Upper lobe of left lung (tissue), 6 donors: Measurements from ENCODE around the gene ZSCAN31. TPM values are rescaled to one million over a fixed set of nuclear protein-coding genes. Genes with fewer than 3 reads are reported as not detected.

Source experiments
- ATAC-seq, 2 donors: fragments of 200-7000 bp; cut with Tn5 transposase; one replicate each; pipeline ENCODE4 v1.9.1; 2022; ENCODE audit warnings: mild to moderate bottlenecking in 2 of 2, moderate library complexity in 2 of 2; ENCODE audit not compliant: low FRiP score in 2 of 2
- DNase-seq, 2 donors: peaks; one replicate each; pipeline ENCODE4 v3.0.0-alpha.2; 2019 to 2020
- H3K27ac ChIP-seq, 4 donors: fragments of 200-600 bp; sonication (generic); one replicate each; pipeline ENCODE4 v1.5.1; 2016 to 2019
- H3K27me3 ChIP-seq, 4 donors: fragments of 200-600 bp; sonication (generic); one replicate each; pipeline ENCODE4 v1.5.1; 2017 to 2019
- H3K36me3 ChIP-seq, 4 donors: fragments of 200-600 bp; sonication (generic); one replicate each; pipeline ENCODE4 v1.5.1; 2016 to 2019
- H3K4me1 ChIP-seq, 4 donors: fragments of 200-600 bp; sonication (generic); one replicate each; pipeline ENCODE4 v1.5.1; 2018 to 2019
- H3K4me3 ChIP-seq, 4 donors: fragments of 200-600 bp; sonication (generic); one replicate each; pipeline ENCODE4 v1.5.1; 2017 to 2019; ENCODE audit warnings: mild to moderate bottlenecking in 2 of 4, moderate library complexity in 1 of 4
- H3K9me3 ChIP-seq, 4 donors: fragments of 200-600 bp; sonication (generic); one replicate each; pipeline ENCODE4 v1.5.1; 2018 to 2019
- EP300 ChIP-seq, 4 donors: sonication (generic); formaldehyde crosslinking; IDR thresholded peaks; one replicate each; pipeline ENCODE4 v1.5.1; 2017; ENCODE audit warnings: antibody characterized with exemption in 4 of 4, control low read depth in 2 of 4
- POLR2A ChIP-seq, 4 donors: fragments of 450-650 bp; IDR thresholded peaks; one replicate each; pipeline ENCODE4 v1.5.1; 2016 to 2017; ENCODE audit warnings: antibody characterized with exemption in 4 of 4, mild to moderate bottlenecking in 2 of 4
- POLR2AphosphoS5 ChIP-seq, 2 donors: sonication (generic); formaldehyde crosslinking; IDR thresholded peaks; one replicate each; pipeline ENCODE4 v1.5.1; 2017; ENCODE audit warnings: antibody characterized with exemption in 2 of 2
- WGBS, 2 donors: methylation state at CpG; one replicate each; pipeline ENCODE4 v1.1.5; 2017 to 2018; 5-methylcytosine and 5-hydroxymethylcytosine counted together
- total RNA-seq, 6 donors: library from RNA; depleted of rRNA in 4 of 6; stranded (reverse); fragments of >200 nt in 4 of 6; gene quantifications; one replicate each; pipeline versions ENCODE4 v1.1.0 to v1.2.1, GENCODE V29; 2016 to 2021
- TF ChIP-seq, protein P1 (sequence below), 6 experiments: fragments of 450-650 bp in 4 of 6; fragments of 200-600 bp in 2 of 6; sonication (generic) in 2 of 6; IDR thresholded peaks; one replicate each; pipeline ENCODE4 v1.5.1; 2016 to 2019; ENCODE audit warnings: antibody characterized with exemption in 6 of 6
- donor health status: DM: no; HTN: no; CAD: no; lungs with moderate emphysema.
- donor health status: DM: no; HTN: yes; CAD: no; lungs with severe emphysema.

ZSCAN31 gene
- total RNA-seq, 6 donors from 2014 or later, result 11.5 to 33.5 (median 18.6) TPM

DNA sequence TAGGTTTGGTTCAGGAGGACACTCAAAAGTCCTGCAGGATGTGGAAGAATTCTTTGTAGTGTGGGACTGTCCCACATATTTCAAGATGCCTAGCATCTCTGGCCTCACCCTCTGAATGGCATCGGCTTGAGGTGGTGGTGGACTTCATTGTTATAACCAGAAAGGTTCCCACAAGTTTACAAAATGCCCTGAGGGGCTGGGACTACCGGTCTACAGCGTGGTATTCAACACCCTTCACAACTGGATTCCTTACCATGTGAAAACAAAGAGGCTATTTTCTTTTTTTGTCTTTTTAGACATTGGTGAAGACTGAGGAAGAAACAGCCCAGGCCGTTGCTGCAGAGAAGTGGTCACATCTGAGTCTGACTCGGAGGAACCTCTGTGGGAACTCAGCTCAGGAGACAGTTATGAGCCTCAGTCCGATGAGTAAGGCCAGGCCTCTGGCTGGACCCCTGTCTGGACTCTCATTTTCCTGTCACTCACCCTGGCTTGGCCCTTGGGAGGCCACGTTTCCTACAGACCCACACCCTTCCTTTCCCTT lies 39.4 kb downstream of the ZSCAN31 start:
- no peaks in the 10 kb centered on the region for H3K27me3 ChIP-seq
- peaks cover 0 to 29% (median 8%) of the 10 kb centered on the region in 4 donors for H3K36me3 ChIP-seq
- H3K9me3 ChIP-seq, result no peaks in the 10 kb centered on the region
- no peaks in the 10 kb centered on the region for H3K4me1 ChIP-seq
- DNase-seq, result no peak
- WGBS, 2 donors, result 86 to 95% methylated on average over 7 of the region's 7 CpGs
- H3K27ac ChIP-seq, result no peak overlapping the region
- TF ChIP-seq POLR2AphosphoS5 (IDR thresholded peaks at IDR 0.05) (no peak), POLR2A (IDR thresholded peaks at IDR 0.05) (no peak), EP300 (IDR thresholded peaks at IDR 0.05) (no peak)
- TF ChIP-seq, protein P1, sequence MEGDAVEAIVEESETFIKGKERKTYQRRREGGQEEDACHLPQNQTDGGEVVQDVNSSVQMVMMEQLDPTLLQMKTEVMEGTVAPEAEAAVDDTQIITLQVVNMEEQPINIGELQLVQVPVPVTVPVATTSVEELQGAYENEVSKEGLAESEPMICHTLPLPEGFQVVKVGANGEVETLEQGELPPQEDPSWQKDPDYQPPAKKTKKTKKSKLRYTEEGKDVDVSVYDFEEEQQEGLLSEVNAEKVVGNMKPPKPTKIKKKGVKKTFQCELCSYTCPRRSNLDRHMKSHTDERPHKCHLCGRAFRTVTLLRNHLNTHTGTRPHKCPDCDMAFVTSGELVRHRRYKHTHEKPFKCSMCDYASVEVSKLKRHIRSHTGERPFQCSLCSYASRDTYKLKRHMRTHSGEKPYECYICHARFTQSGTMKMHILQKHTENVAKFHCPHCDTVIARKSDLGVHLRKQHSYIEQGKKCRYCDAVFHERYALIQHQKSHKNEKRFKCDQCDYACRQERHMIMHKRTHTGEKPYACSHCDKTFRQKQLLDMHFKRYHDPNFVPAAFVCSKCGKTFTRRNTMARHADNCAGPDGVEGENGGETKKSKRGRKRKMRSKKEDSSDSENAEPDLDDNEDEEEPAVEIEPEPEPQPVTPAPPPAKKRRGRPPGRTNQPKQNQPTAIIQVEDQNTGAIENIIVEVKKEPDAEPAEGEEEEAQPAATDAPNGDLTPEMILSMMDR (IDR thresholded peaks at IDR 0.05), result no peak
- no peak overlapping the region for H3K4me3 ChIP-seq
- no peak for ATAC-seq

DNA sequence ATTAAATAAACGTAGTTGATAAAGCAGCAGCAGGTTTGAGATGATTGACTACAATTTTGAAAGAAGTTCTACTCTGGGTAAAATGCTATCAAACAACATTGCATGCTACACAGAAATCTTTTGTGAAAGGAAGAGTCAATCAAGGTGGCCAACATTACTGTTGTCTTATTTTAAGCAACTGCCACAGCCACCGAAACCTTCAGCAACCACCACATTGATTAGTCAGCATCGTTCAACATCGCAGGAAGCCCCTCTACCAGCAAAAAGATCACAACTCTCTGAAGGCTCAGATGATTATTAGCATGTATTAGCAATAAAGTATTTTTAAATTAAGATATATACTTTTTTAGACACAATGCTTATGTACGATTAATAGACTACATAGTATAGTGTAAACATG lies 40.6 kb downstream of the ZSCAN31 start:
- Histone ChIP-seq H3K4me1 (no peaks in the 10 kb centered on the region), H3K4me3 (no peak overlapping the region), H3K27ac (no peak overlapping the region), H3K36me3 (peaks cover 0 to 19% (median 8%) of the 10 kb centered on the region in 4 donors), H3K9me3 (no peaks in the 10 kb centered on the region), H3K27me3 (no peaks in the 10 kb centered on the region)
- ATAC-seq (no peak), DNase-seq (no peak)
- WGBS, 2 donors, result 90 to 94% methylated on average over 5 of the region's 5 CpGs
- TF ChIP-seq, protein P1 (IDR thresholded peaks at IDR 0.05), result no peak
- TF ChIP-seq EP300 (IDR thresholded peaks at IDR 0.05) (no peak), POLR2AphosphoS5 (IDR thresholded peaks at IDR 0.05) (no peak), POLR2A (IDR thresholded peaks at IDR 0.05) (no peak)

DNA sequence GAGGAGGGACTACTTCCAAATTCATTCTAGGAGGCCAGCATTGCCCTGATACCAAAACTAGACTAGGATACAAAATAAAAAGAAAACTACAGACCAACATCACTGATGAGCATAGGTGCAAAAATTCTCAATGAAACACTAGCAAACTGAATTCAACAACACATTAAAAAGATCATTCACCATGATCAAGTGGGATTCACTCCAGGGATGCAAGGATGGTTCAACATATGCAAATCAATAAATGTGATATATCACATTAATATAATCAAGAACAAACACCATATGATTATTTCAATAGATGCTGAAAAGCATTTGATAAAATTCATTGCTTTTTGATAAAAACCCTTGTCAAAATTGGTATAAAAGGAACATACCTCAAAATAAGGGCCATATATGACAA lies 44.4 kb downstream of the ZSCAN31 start:
- peaks cover 0 to 35% (median 12%) of the 10 kb centered on the region in 4 donors for H3K36me3 ChIP-seq
- DNase-seq (no peak), ATAC-seq (no peak)
- H3K27me3 ChIP-seq, result no peaks in the 10 kb centered on the region
- TF ChIP-seq POLR2AphosphoS5 (IDR thresholded peaks at IDR 0.05), result no peak
- TF ChIP-seq POLR2A (IDR thresholded peaks at IDR 0.05), result no peak
- TF ChIP-seq EP300 (IDR thresholded peaks at IDR 0.05), result no peak
- TF ChIP-seq, protein P1 (IDR thresholded peaks at IDR 0.05), result no peak
- no peak overlapping the region for H3K4me3 ChIP-seq
- no peak overlapping the region for H3K27ac ChIP-seq
- H3K4me1 ChIP-seq, result no peaks in the 10 kb centered on the region
- no peaks in the 10 kb centered on the region for H3K9me3 ChIP-seq

DNA sequence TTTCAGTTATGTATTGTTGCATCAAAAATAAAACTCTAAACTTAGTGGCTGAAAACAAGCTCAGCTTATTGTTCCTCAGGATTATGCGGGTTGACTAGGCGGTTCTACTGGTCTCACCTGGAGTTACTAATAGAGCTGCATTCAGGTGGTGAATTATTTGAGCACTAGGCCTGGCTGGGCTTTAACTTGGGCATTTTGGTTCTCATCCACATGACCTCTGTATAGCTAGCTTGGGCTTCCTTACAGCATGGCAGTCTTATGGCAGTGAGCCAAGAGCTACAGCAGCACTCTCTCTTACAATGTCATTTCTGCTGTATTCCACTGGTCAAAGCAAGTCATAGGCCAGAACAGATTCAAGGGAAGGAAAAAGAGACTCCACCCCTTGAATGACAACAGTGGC lies 53.0 kb downstream of the ZSCAN31 start:
- 98 to 100% methylated on average over 2 of the region's 2 CpGs for WGBS, 2 donors
- DNase-seq (no peak), ATAC-seq (no peak)
- Histone ChIP-seq H3K27me3 (no peaks in the 10 kb centered on the region), H3K27ac (no peak overlapping the region), H3K9me3 (no peaks in the 10 kb centered on the region), H3K4me3 (no peak overlapping the region), H3K4me1 (peaks cover 4 to 14% (median 9%) of the 10 kb centered on the region in 4 donors), H3K36me3 (peaks cover 0 to 33% (median 10%) of the 10 kb centered on the region in 4 donors)
- TF ChIP-seq EP300 (IDR thresholded peaks at IDR 0.05) (no peak), POLR2A (IDR thresholded peaks at IDR 0.05) (no peak)

DNA sequence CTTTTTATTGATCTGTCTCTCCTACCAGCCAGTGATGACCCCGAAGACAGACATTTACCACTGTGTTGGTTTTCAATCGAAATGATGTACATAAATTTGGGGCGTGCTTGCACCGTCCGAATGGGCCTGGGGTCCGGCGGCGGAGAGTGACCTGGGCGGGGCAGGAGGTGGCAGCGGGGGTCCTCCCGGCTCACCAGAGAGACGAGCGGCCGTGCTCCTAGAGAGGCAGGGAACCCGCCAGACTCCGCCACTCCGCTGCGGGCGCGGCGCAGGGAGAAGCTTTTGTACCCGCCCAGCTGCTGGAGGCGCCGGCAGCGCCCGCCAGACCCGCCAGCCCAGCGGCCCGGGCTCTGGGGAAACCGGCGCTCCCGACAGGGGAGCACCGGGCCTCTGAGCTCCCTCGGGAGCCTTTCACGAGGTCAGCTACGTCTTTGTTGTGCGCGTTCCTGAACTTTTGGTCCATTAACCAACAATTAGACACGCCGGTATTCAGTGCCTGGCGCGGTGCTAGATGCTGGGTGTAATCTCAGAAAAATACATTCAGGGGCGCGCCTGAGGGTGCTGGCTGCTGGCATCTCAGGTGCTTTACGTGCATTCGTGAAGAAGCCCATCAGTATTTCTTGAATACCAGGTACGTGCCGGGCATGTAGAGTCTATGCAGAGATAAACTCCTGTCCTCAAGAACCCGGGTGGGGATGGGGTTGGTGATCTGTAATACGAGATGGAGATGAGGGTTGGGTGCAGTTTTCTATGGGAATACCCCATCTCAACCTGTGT lies 54.5 kb downstream of the ZSCAN31 start, which contains the start of gene PGBD1:
Gene PGBD1, plus strand, starts transcription at position 285 of the 777 bp plus-strand sequence. CDS start 2,242 bp downstream, outside the sequence.
- TF ChIP-seq POLR2A (IDR thresholded peaks at IDR 0.05) (peak in 1 of 4 donors; percentile 47), EP300 (IDR thresholded peaks at IDR 0.05) (no peak), POLR2AphosphoS5 (IDR thresholded peaks at IDR 0.05) (peak; percentile 12 to 30)
- TF ChIP-seq, protein P1 (IDR thresholded peaks at IDR 0.05), result no peak
- H3K9me3 ChIP-seq, result no peaks in the 10 kb centered on the region
- peak within 1 kb of the TSS; percentile 56 to 77 (median 62) for H3K4me3 ChIP-seq
- ATAC-seq (peak; percentile 88 to 97), DNase-seq (peak; percentile 68 to 95)
- peaks cover 4 to 14% (median 9%) of the 10 kb centered on the region in 4 donors for H3K4me1 ChIP-seq
- WGBS, 2 donors, result 1 to 2% methylated on average over 16 to 19 of the region's 50 CpGs
- H3K27me3 ChIP-seq, result no peaks in the 10 kb centered on the region
- peak within 1 kb of the TSS in 3 of 4 donors; percentile 23 to 66 (median 36) for H3K27ac ChIP-seq
- H3K36me3 ChIP-seq, result peaks cover 4 to 29% (median 9%) of the 10 kb centered on the region in 4 donors
